Raji (cell line): ENCODE measurements around the gene FIBIN.

ENCODE experiments used
- POLR2A ChIP-seq: IDR thresholded peaks from 2 replicates; pipeline ENCODE4 v1.6.1; 2011; ENCODE audit warnings: low read depth, low read length, control low read depth; ENCODE audit not compliant: insufficient read depth

Gene FIBIN

GRCh38 chr11:26974069-26974783, 19.7 kb upstream of the FIBIN start:
- TF ChIP-seq POLR2A = no peak

GRCh38 chr11:26974996-26975395, 18.9 kb upstream of the FIBIN start:
- no peak for TF ChIP-seq POLR2A

GRCh38 chr11:26976389-26976788, 17.5 kb upstream of the FIBIN start:
- no peak for TF ChIP-seq POLR2A

GRCh38 chr11:26983645-26984044, 10.3 kb upstream of the FIBIN start:
- TF ChIP-seq POLR2A = no peak

GRCh38 chr11:26985470-26985869, 8.4 kb upstream of the FIBIN start:
- TF ChIP-seq POLR2A = no peak

GRCh38 chr11:26985943-26986342, 8.0 kb upstream of the FIBIN start:
- no peak for TF ChIP-seq POLR2A

GRCh38 chr11:26987272-26987671, 6.6 kb upstream of the FIBIN start:
- no peak for TF ChIP-seq POLR2A

- no peak for TF ChIP-seq POLR2A
Observed at GRCh38 chr11:26987731-26988130, 6.2 kb upstream of the FIBIN start.

- TF ChIP-seq POLR2A = no peak
Observed at GRCh38 chr11:26992031-26992541, 1.8 kb upstream of the FIBIN start.

GRCh38 chr11:26994631-26995095, 751 bp downstream of the FIBIN start:
- TF ChIP-seq POLR2A = no peak

GRCh38 chr11:26995701-26996460, 2.0 kb downstream of the FIBIN start:
- TF ChIP-seq POLR2A = no peak

- TF ChIP-seq POLR2A = no peak
Observed at GRCh38 chr11:26997378-26997777, 3.5 kb downstream of the FIBIN start.

GRCh38 chr11:27002431-27002830, 8.5 kb downstream of the FIBIN start:
- TF ChIP-seq POLR2A = no peak

GRCh38 chr11:27002838-27003237, 8.9 kb downstream of the FIBIN start:
- no peak for TF ChIP-seq POLR2A

- TF ChIP-seq POLR2A = no peak
Observed at GRCh38 chr11:27004103-27004502, 10.2 kb downstream of the FIBIN start.
